Ascending aorta (tissue), 2 donors: ENCODE measurements around the gene RBBP6. TPM values are rescaled to one million over a fixed set of nuclear protein-coding genes. Genes with fewer than 3 reads are reported as not detected.

Source experiments
- DNase-seq, 2 donors: peaks; one replicate each; pipeline ENCODE4 v3.0.0-alpha.2; 2019; ENCODE audit warnings: low spot score in 2 of 2
- H3K27ac ChIP-seq, 2 donors: fragments of 200-600 bp; sonication (generic); one replicate each; pipeline ENCODE4 v1.5.1; 2016 to 2017; ENCODE audit warnings: mild to moderate bottlenecking in 1 of 2
- H3K27me3 ChIP-seq: fragments of 200-600 bp; sonication (generic); one replicate; pipeline ENCODE4 v1.5.1; 2017
- H3K36me3 ChIP-seq, 2 donors: fragments of 200-600 bp; sonication (generic); one replicate each; pipeline ENCODE4 v1.5.1; 2016
- H3K4me1 ChIP-seq, 2 donors: fragments of 200-600 bp; sonication (generic); one replicate each; pipeline ENCODE4 v1.5.1; 2016 to 2017; ENCODE audit warnings: mild to moderate bottlenecking in 1 of 2
- H3K4me3 ChIP-seq, 2 donors: fragments of 200-600 bp; sonication (generic); one replicate each; pipeline ENCODE4 v1.5.1; 2016 to 2017; ENCODE audit warnings: mild to moderate bottlenecking in 1 of 2
- H3K9me3 ChIP-seq, 2 donors: fragments of 200-600 bp; sonication (generic); one replicate each; pipeline ENCODE4 v1.5.1; 2016
- CTCF ChIP-seq, 3 experiments: fragments of 200-600 bp in 2 of 3; fragments of 450-650 bp in 1 of 3; sonication (generic) in 2 of 3; IDR thresholded peaks; one replicate each; pipeline ENCODE4 v1.5.1; 2016 to 2019; ENCODE audit warnings: antibody characterized with exemption in 3 of 3, mild to moderate bottlenecking in 1 of 3, moderate library complexity in 1 of 3
- intact Hi-C: fragments of 100-400 bp; cut with DNase I; formaldehyde crosslinking; loops from one replicate; pipeline ENCODE4 v1.15.1; 2023
- total RNA-seq: library from RNA; depleted of rRNA; stranded (reverse); fragments of >200 nt; gene quantifications from one replicate; pipeline ENCODE4 v1.1.0, GENCODE V29; 2016

Gene RBBP6
- total RNA-seq, 1 donor from 2014 or later = 96.1 TPM

- peak overlapping the region; percentile 38 to 51 for H3K4me3 ChIP-seq
- DNase-seq = peak; percentile 23 to 90
- peaks cover 0 to 4% of the 10 kb centered on the region in 2 donors for H3K4me1 ChIP-seq
Measured at GRCh38 chr16:24516900-24517669, 22.3 kb upstream of the RBBP6 start.

GRCh38 chr16:24518498-24518897 is 20.9 kb upstream of the RBBP6 start:
- H3K9me3 ChIP-seq = no peaks in the 10 kb centered on the region
- no peaks in the 10 kb centered on the region for H3K36me3 ChIP-seq
- no peak for DNase-seq
- TF ChIP-seq CTCF (IDR thresholded peaks at IDR 0.05) = no peak
- no peaks in the 10 kb centered on the region for H3K27me3 ChIP-seq
- H3K4me3 ChIP-seq = no peak overlapping the region
- H3K27ac ChIP-seq = no peak overlapping the region
- intact Hi-C loops = loop anchor here (10.0 kb wide), 1 partner anchor 736 kb away; the partner anchor contains the start of gene ZKSCAN2
- peaks cover 0 to 4% of the 10 kb centered on the region in 2 donors for H3K4me1 ChIP-seq

More at GRCh38 chr16:24516900-24517669, 22.3 kb upstream of the RBBP6 start:
- H3K36me3 ChIP-seq = no peaks in the 10 kb centered on the region
- H3K27me3 ChIP-seq = no peaks in the 10 kb centered on the region
- no peaks in the 10 kb centered on the region for H3K9me3 ChIP-seq
- H3K27ac ChIP-seq = no peak overlapping the region
- TF ChIP-seq CTCF (IDR thresholded peaks at IDR 0.05) = peak; percentile 59 to 90 (median 87)
- intact Hi-C loops = loop anchor here (10.0 kb wide), 1 partner anchor 738 kb away; the partner anchor contains the start of gene ZKSCAN2

GRCh38 chr16:24520983-24521382 is 18.4 kb upstream of the RBBP6 start:
- no peak for TF ChIP-seq CTCF (IDR thresholded peaks at IDR 0.05)
- Histone ChIP-seq H3K36me3 (no peaks in the 10 kb centered on the region), H3K27me3 (no peaks in the 10 kb centered on the region)

GRCh38 chr16:24522751-24523150 is 16.6 kb upstream of the RBBP6 start:
- Histone ChIP-seq H3K36me3 (no peaks in the 10 kb centered on the region), H3K4me3 (no peak overlapping the region), H3K27ac (no peak overlapping the region), H3K4me1 (peaks cover 0 to 8% of the 10 kb centered on the region in 2 donors), H3K9me3 (no peaks in the 10 kb centered on the region), H3K27me3 (no peaks in the 10 kb centered on the region)
- intact Hi-C loops = no loop called here
- DNase-seq = no peak
- TF ChIP-seq CTCF (IDR thresholded peaks at IDR 0.05) = no peak

More at GRCh38 chr16:24520983-24521382, 18.4 kb upstream of the RBBP6 start:
- H3K27ac ChIP-seq = no peak overlapping the region
- intact Hi-C loops = no loop called here
- peaks cover 0 to 7% of the 10 kb centered on the region in 2 donors for H3K4me1 ChIP-seq
- no peaks in the 10 kb centered on the region for H3K9me3 ChIP-seq
- no peak overlapping the region for H3K4me3 ChIP-seq
- no peak for DNase-seq

- no peak for TF ChIP-seq CTCF (IDR thresholded peaks at IDR 0.05)
- Histone ChIP-seq H3K27me3 (no peaks in the 10 kb centered on the region), H3K9me3 (no peaks in the 10 kb centered on the region), H3K4me3 (no peak overlapping the region), H3K27ac (no peak overlapping the region), H3K36me3 (no peaks in the 10 kb centered on the region), H3K4me1 (peaks cover 0 to 8% of the 10 kb centered on the region in 2 donors)
- DNase-seq = no peak
- intact Hi-C loops = no loop called here
Measured at GRCh38 chr16:24523569-24523968, 15.8 kb upstream of the RBBP6 start.
